ENCODE results near the gene RNU5B-1.

The RNU5B-1 gene

DNA sequence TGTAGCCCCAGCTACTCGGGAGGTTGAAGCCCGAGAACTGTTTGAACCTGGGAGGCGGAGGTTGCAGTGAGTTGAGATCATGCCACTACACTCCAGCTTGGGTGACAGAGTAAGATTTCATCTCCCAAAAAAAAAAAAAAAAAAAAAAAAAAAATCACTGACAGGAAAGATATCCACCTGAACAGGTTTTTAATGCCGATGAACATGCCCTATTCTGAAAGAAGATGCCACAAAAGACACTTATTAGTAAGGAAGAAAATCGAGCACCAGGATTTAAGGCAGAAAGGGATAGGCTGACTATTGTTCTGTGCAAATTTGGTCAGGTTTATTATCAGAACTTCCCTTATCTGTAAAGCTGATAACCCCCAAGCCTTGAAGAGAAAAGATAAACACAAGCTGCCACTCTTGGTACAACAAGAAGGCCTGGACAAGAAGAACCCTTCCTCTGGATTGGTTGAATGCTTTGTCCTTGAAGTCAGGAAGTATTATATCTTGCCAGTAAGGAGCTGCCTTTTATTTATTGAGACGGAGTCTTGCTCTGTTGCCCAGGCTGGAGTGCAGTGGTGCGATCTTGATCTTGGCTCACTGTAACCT lies 15.1 kb upstream of the RNU5B-1 start:
- no peak for DNase-seq (ENCODE audit: low spot score)
- TF ChIP-seq CTCF (IDR thresholded peaks at IDR 0.05; ENCODE audit: extremely low read depth, missing control alignments) = no peak

DNA sequence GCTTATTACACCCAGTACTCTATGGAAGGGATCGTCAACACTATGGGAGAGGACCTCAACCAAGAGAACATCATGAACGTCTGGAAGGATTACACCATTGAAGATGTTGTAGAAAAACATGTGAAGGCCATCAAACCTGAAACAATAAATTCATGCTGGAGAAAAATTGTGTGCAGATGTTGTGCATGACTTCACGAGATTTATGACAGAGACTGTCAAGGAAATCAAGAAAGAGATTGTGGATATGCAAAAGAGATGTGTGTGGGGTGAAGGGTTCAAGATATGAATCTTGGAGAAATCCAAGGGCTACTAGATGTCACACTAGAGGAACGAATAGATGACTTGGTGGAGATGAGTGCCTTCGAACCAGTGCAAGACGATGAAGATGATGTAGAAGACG lies 14.2 kb upstream of the RNU5B-1 start:
- no peak for TF ChIP-seq CTCF (IDR thresholded peaks at IDR 0.05; ENCODE audit: extremely low read depth, missing control alignments)
- DNase-seq (ENCODE audit: low spot score) = no peak

GRCh38 chr15:65292938-65293518 lies 11.4 kb upstream of the RNU5B-1 start:
- no peak for TF ChIP-seq CTCF (IDR thresholded peaks at IDR 0.05; ENCODE audit: extremely low read depth, missing control alignments)
- DNase-seq (ENCODE audit: low spot score) = no peak

GRCh38 chr15:65298731-65299130 lies 5.7 kb upstream of the RNU5B-1 start:
- no peak for TF ChIP-seq CTCF (IDR thresholded peaks at IDR 0.05; ENCODE audit: extremely low read depth, missing control alignments)
- DNase-seq (ENCODE audit: low spot score) = no peak

- TF ChIP-seq CTCF (IDR thresholded peaks at IDR 0.05; ENCODE audit: extremely low read depth, missing control alignments) = no peak
- DNase-seq (ENCODE audit: low spot score) = no peak
These were observed 3.5 kb upstream of the RNU5B-1 start for GRCh38 chr15:65300924-65301441.

DNA sequence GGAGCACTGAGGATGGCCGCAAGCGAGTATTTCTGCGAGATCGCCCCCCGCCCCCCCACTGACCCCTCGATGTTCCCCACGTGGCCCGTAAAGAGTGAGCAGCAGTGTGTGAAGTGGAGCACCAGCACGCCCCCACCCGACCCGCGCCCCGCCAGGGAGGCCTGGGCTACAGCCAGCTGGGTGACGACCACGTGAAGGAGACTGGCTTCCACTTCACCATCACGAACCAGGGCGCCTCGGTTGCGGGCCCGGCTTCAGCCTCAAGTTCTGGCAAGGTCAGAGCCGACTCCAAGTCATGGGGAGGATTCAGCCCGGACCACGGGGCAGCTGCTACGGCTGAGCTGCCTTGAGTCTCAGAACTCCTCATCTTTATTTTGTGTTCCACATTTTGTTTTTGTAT lies 2.4 kb upstream of the RNU5B-1 start:
- DNase-seq (ENCODE audit: low spot score) = no peak
- no peak for TF ChIP-seq CTCF (IDR thresholded peaks at IDR 0.05; ENCODE audit: extremely low read depth, missing control alignments)

- DNase-seq (ENCODE audit: low spot score) = no peak
These were observed 643 bp upstream of the RNU5B-1 start for GRCh38 chr15:65303687-65304380.

More at GRCh38 chr15:65303687-65304380, 643 bp upstream of the RNU5B-1 start:
- TF ChIP-seq CTCF (IDR thresholded peaks at IDR 0.05; ENCODE audit: extremely low read depth, missing control alignments) = no peak
